Mesodermal cell (in vitro differentiated cells): Measurements from ENCODE around the gene DAPK2.

Experiments used
- H3K27ac ChIP-seq: 2 replicates; pipeline ENCODE4 v1.7.0; 2013; ENCODE audit warnings: mild to moderate bottlenecking, low read depth, low read length, moderate library complexity; ENCODE audit not compliant: severe bottlenecking
- H3K36me3 ChIP-seq: 2 replicates; pipeline ENCODE4 v1.7.1; 2013; ENCODE audit warnings: mild to moderate bottlenecking, low read length, moderate library complexity; ENCODE audit not compliant: control insufficient read depth, insufficient read depth
- H3K4me1 ChIP-seq: one replicate; pipeline ENCODE4 v1.7.1; 2013; ENCODE audit warnings: mild to moderate bottlenecking, low read length; ENCODE audit not compliant: insufficient read depth, control insufficient read depth, poor library complexity, severe bottlenecking
- H3K4me3 ChIP-seq: 2 replicates; pipeline ENCODE4 v1.7.0; 2013; ENCODE audit warnings: low read length, control low read depth, mild to moderate bottlenecking; ENCODE audit not compliant: insufficient read depth, poor library complexity, severe bottlenecking; ENCODE audit errors: extremely low read depth
- H3K9me3 ChIP-seq: 2 replicates; pipeline ENCODE4 v1.7.1; 2013; ENCODE audit warnings: mild to moderate bottlenecking, low read length, moderate library complexity; ENCODE audit not compliant: control insufficient read depth
- WGBS, 2 experiments: methylation state at CpG; one replicate each; pipeline ENCODE4 v1.1.5; 2013; ENCODE audit warnings: missing lambda C conversion rate in 2 of 2; ENCODE audit not compliant: insufficient coverage in 2 of 2; 5-methylcytosine and 5-hydroxymethylcytosine counted together

The DAPK2 gene

DNA sequence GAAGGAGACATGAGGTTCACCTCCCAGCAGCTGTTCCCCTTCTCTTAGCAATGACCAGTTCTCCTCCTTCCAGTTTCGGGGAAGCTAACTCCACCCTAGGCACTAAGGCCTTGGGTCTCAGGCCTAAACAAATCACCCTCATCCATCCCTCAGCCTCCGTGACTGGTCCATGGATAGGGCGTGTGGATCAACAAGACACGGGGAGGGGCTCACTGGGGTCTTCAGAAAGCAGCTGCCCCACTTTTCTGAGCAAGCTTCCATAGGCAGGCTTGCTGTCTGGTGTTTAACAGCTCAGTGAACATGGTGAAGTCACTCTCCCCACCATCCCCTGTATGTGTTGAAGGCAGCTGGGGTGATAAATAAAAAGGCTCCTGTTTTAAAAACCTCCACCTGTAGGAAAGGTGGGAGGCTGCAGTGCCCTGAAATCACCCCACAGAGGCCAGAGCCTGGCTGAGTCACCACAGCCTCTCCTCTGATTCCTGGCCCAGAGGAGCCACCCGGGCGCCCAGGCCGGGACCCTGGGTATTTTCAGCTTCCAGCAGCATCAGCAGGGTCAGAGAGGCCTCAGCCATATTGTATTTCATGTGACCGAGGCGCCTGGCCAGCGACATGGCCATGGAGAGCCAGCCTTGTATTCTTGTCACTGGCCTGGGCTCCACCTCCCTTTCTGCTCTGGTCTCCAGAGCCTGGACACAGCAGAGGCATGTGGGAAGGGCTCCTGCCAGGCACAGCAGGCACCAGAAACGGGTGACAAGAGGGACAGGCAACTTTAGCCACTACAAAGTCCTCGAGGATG is 152.2 kb downstream of the DAPK2 start:
- Histone ChIP-seq H3K4me1 (peaks cover 17% of the 10 kb centered on the region), H3K9me3 (no peaks in the 10 kb centered on the region), H3K36me3 (no peaks in the 10 kb centered on the region), H3K27ac (no peak overlapping the region), H3K4me3 (no peak overlapping the region)
- 88 to 92% methylated on average over 10 to 11 of the region's 12 CpGs for WGBS, 2 experiments

DNA sequence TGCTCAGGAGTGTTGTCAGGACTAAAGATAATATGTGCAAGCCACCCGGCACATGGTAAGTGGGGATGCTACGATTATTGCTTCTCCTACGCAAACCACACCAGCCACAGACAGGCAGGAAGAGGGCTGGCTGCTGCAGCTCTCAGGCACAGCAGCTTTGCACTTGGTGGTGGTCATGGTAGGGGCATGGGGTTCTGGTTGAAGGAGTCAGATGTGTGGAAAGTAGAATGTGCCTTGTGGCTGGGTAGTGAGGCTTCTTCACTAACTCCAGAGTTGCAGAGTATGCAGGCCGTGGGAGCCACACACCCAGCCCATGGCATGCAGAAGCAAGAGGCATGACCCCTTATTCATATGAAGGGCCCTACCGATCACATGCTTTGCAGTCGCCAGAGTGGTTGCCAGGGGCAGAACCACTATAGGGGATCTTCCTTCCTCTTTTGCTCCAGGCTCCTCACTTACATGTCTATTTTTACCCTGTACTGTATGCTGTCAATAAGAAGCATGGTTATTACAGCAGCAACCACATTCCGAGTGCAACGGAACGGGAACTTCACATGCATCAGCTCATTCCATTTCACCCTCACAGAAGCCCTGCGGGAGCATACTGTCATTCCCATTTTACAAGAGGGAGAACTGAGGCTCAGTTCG is 153.4 kb downstream of the DAPK2 start:
- H3K9me3 ChIP-seq, result no peaks in the 10 kb centered on the region
- no peak overlapping the region for H3K4me3 ChIP-seq
- 94 to 96% methylated on average over 10 of the region's 11 CpGs for WGBS, 2 experiments
- no peaks in the 10 kb centered on the region for H3K36me3 ChIP-seq
- no peak overlapping the region for H3K27ac ChIP-seq
- H3K4me1 ChIP-seq, result peaks cover 17% of the 10 kb centered on the region

DNA sequence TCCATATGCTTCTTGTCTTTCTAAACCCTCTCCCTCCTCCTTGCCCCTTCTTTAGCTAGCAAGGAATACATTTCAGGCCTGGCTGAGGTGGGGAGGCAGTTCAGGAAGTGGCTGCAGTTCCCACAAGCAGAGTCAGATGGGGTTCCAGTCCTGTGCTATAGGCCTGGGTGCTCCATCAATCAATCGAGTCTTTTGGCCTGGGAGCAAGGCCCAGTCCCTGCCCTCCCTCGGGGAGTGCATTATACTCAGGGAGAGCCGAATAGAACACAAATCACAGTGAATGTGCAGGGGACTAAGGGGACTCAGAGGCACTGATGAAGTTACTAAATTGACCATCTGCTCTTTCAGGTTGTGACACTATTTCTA is 154.5 kb downstream of the DAPK2 start:
- no peaks in the 10 kb centered on the region for H3K9me3 ChIP-seq
- H3K27ac ChIP-seq, result no peak overlapping the region
- 94 to 100% methylated on average over 3 of the region's 3 CpGs for WGBS, 2 experiments
- no peak overlapping the region for H3K4me3 ChIP-seq
- H3K4me1 ChIP-seq, result peaks cover 12% of the 10 kb centered on the region
- H3K36me3 ChIP-seq, result no peaks in the 10 kb centered on the region

DNA sequence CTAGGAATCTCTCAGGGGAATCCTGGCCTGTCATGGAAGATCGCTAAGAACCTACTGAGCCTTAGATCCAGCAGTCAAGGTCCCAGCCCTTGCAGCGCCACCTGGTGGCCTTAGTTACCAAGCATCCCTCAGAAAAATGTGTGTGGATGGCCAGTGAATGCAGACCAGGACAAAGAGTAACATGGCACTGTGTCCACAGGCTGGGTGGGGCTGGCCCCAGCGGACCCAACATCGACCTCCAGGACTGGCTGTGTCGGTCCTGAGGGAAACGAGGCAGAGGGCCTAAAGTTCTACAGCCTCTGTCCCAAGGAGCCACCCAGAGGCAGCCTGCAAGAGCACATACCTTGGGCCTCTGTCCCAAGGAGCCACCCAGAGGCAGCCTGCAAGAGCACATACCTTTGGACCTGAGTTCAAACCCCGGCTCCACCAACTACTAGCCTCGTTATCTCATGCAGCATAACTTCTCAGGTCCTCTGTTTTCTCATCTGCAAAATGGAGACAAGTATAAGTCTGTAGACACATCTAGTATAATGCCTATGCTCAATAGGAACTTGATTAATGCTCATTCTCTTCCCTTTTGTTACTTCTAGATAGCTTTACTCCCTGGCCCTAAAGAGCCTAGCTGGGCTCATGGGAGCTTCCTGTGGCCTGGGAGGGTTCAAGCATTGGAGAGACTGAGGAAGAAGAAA is 155.1 kb downstream of the DAPK2 start:
- Histone ChIP-seq H3K4me3 (no peak overlapping the region), H3K9me3 (no peaks in the 10 kb centered on the region), H3K36me3 (no peaks in the 10 kb centered on the region), H3K27ac (no peak overlapping the region), H3K4me1 (peaks cover 7% of the 10 kb centered on the region)
- 14 to 21% methylated on average over 5 to 7 of the region's 8 CpGs for WGBS, 2 experiments

DNA sequence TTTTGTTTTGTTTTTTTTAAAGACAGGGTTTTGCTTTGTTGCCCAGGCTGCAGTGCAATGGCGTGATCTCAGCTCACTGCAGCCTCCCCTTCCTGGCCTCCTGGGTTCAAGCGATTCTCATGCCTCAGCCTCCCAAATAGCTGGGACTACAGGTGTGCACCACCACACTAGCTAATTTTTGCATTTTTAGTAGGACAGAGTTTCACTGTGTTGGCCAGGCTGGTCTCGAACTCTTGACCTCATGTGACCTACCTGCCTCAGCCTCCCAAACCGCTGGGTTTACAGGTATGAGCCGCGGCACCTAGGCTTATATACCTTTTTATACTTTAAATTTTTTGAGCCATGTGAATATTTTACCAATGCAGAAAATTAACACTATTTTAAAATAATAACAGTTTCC is 155.7 kb downstream of the DAPK2 start:
- peaks cover 6% of the 10 kb centered on the region for H3K4me1 ChIP-seq
- no peak overlapping the region for H3K27ac ChIP-seq
- 57 to 94% methylated on average over 1 to 3 of the region's 6 CpGs for WGBS, 2 experiments
- no peak overlapping the region for H3K4me3 ChIP-seq
- no peaks in the 10 kb centered on the region for H3K36me3 ChIP-seq
- H3K9me3 ChIP-seq, result no peaks in the 10 kb centered on the region

DNA sequence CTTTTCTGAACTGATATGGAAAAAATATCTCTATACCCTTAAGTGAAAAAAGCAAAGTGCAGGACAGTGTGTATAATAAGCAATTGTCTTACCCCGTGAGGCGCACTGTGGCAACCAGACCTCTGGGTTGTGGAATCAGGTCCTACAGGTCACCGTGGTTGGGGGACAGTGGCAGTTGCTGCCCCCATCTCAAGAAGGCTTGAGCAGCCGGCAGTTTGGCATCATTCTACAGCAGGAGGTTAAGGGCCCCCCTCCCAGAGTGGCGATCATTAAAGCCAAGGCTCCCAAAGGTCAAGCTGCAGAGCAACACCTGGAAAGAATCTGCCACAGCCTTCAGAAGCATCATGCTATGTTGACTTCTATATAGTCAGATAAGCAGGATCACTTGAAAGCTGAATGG is 156.5 kb downstream of the DAPK2 start:
- Histone ChIP-seq H3K9me3 (no peaks in the 10 kb centered on the region), H3K27ac (no peak overlapping the region), H3K4me1 (no peaks in the 10 kb centered on the region), H3K36me3 (no peaks in the 10 kb centered on the region), H3K4me3 (no peak overlapping the region)
- WGBS, 2 experiments, result 95% methylated on average over 4 of the region's 5 CpGs

DNA sequence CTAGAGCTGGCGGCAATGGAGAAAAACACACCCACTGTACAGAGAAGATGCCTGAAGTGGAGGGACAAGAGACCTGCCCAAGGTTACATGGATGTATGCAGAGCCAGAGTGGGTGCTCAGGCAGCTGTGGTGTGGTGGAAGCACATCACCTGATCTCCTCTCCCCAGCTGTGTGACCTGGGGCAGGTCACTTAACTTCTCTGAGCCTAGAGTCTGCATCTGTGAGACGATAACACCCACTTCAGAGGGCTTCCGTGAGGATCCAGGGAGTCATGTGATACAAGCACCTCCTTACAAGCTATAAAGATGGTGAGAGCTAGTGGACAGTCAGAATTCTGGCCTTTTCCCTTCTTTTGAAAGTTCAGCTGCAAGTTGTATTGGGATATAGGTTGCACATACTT is 157.5 kb downstream of the DAPK2 start:
- Histone ChIP-seq H3K9me3 (no peaks in the 10 kb centered on the region), H3K36me3 (no peaks in the 10 kb centered on the region), H3K4me1 (no peaks in the 10 kb centered on the region), H3K27ac (no peak overlapping the region), H3K4me3 (no peak overlapping the region)
- 92% methylated on average over 2 of the region's 3 CpGs for WGBS, 2 experiments

DNA sequence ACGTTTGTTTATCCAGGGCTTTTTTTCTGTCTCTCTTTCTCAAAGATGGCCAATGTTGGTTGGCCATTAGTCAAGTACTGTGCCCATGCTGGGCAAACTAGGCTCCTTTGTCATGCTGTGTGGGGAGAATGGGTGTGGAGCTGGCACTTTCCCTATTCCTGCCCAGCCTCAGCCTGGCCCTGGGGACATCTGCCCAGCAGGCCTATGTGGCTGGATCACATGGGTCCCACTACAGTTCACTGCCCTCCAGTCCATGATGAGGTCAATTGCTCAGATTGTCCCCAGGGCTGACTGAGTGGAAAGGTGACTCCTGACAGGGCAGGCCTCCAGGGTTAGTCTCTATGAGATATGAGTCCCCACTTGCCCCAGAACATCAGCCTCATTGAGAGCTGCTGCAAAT is 158.1 kb downstream of the DAPK2 start:
- WGBS, 2 experiments, result 50 to 100% methylated on average over 1 of the region's 1 CpG

DNA sequence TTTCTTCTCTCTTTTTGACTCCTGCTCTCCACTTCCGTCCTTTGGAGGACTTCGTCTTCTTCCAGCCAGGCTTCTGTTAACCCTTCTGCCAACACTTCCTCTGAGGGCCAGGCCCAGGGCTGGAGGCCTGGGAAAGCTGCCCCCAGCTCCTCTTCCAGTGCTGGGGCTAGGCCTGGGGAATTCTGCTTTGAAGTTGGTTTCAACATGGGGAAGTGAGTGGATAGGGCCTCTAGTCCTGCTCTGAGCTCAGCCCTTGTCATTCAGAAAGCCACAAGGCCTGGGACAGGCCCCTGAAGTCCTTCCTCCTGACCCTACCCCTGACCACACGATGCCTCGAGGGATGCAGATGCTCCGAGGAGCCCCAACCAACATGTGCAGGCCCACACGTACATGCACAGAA is 158.7 kb downstream of the DAPK2 start:
- WGBS, 2 experiments, result 94 to 100% methylated on average over 1 to 2 of the region's 6 CpGs
- Histone ChIP-seq H3K4me1 (no peaks in the 10 kb centered on the region), H3K27ac (no peak overlapping the region), H3K36me3 (no peaks in the 10 kb centered on the region), H3K9me3 (no peaks in the 10 kb centered on the region), H3K4me3 (no peak overlapping the region)

More for the DNA sequence above, 158.1 kb downstream of the DAPK2 start:
- Histone ChIP-seq H3K4me3 (no peak overlapping the region), H3K9me3 (no peaks in the 10 kb centered on the region), H3K27ac (no peak overlapping the region), H3K36me3 (no peaks in the 10 kb centered on the region), H3K4me1 (no peaks in the 10 kb centered on the region)

DNA sequence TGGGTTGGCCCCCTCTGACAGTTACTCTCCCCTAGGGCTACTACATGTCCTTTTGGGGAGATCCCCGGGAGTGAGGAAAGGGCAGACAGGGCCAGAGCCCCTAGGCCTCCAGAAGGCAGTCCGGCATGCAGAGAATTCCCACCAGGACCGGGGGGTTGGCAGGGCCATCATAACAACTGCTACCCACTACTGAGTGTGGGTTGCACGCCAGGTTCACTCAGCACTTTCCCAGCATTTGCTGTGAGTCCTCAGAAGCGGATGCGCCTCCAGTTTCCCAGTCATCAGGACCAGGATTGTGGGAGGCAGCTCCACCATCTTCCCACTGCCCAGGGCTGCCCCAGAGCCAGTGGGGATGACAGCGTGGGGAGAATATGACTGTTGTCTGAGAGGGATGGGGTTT is 161.3 kb downstream of the DAPK2 start:
- H3K36me3 ChIP-seq, result no peaks in the 10 kb centered on the region
- 93 to 94% methylated on average over 3 to 6 of the region's 7 CpGs for WGBS, 2 experiments

DNA sequence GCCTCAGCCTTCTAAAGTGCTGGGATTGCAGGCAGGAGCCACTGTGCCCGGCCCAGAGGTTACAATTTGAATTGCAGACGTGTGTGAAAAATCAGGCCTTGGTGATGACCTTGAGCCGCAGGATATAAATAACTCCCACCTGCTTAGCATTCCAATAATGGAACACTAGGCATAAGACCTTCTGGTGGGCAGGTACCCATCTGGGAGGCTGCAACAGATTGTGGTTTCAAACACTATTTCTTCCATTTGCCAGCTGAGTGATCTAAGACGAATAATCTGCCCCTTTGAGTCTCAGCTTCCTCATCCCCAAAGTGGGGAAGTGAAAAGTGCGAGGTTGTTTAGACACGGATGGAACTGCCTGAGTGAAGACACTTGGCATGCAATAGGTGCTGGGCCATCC is 164.9 kb downstream of the DAPK2 start:
- H3K4me3 ChIP-seq, result no peak overlapping the region
- H3K9me3 ChIP-seq, result no peaks in the 10 kb centered on the region
- 90 to 95% methylated on average over 3 to 6 of the region's 6 CpGs for WGBS, 2 experiments
- H3K36me3 ChIP-seq, result no peaks in the 10 kb centered on the region
- H3K27ac ChIP-seq, result no peak overlapping the region
- peaks cover 4% of the 10 kb centered on the region for H3K4me1 ChIP-seq

More for the DNA sequence above, 161.3 kb downstream of the DAPK2 start:
- Histone ChIP-seq H3K27ac (no peak overlapping the region), H3K4me3 (no peak overlapping the region), H3K9me3 (no peaks in the 10 kb centered on the region), H3K4me1 (no peaks in the 10 kb centered on the region)
